Measurements from ENCODE around the gene GAPVD1.

The GAPVD1 gene

GRCh38 chr9:125317704-125318103, 56.1 kb downstream of the GAPVD1 start:
- Mint-ChIP-seq H3K4me1 (no peaks in the 10 kb centered on the region), H3K9me3 (peaks cover 24% of the 10 kb centered on the region), H3K27me3 (ENCODE audit: low read depth) (no peaks in the 10 kb centered on the region), H3K36me3 (ENCODE audit: low read depth) (peaks cover 79% of the 10 kb centered on the region), H3K4me3 (no peak overlapping the region), H3K27ac (no peak overlapping the region)
- TF ChIP-seq CTCF (IDR thresholded peaks at IDR 0.05; ENCODE audit: unreplicated experiment in 3 of 3) = no peak

GRCh38 chr9:125321496-125321895, 59.9 kb downstream of the GAPVD1 start:
- no peaks in the 10 kb centered on the region for H3K4me1 Mint-ChIP-seq
- peaks cover 9% of the 10 kb centered on the region for H3K9me3 Mint-ChIP-seq
- H3K36me3 Mint-ChIP-seq (ENCODE audit: low read depth) = peaks cover 67% of the 10 kb centered on the region
- no peak for TF ChIP-seq CTCF (IDR thresholded peaks at IDR 0.05; ENCODE audit: unreplicated experiment in 3 of 3)
- no peaks in the 10 kb centered on the region for H3K27me3 Mint-ChIP-seq (ENCODE audit: low read depth)
- H3K4me3 Mint-ChIP-seq = no peak overlapping the region
- no peak overlapping the region for H3K27ac Mint-ChIP-seq

GRCh38 chr9:125323615-125324014, 62.0 kb downstream of the GAPVD1 start:
- H3K27me3 Mint-ChIP-seq (ENCODE audit: low read depth) = no peaks in the 10 kb centered on the region
- no peaks in the 10 kb centered on the region for H3K9me3 Mint-ChIP-seq
- peaks cover 60% of the 10 kb centered on the region for H3K36me3 Mint-ChIP-seq (ENCODE audit: low read depth)
- H3K4me1 Mint-ChIP-seq = no peaks in the 10 kb centered on the region
- TF ChIP-seq CTCF (IDR thresholded peaks at IDR 0.05; ENCODE audit: unreplicated experiment in 3 of 3) = no peak
- no peak overlapping the region for H3K27ac Mint-ChIP-seq
- no peak overlapping the region for H3K4me3 Mint-ChIP-seq

- H3K27me3 Mint-ChIP-seq (ENCODE audit: low read depth) = no peaks in the 10 kb centered on the region
- peaks cover 5% of the 10 kb centered on the region for H3K4me1 Mint-ChIP-seq
- no peak for TF ChIP-seq CTCF (IDR thresholded peaks at IDR 0.05; ENCODE audit: unreplicated experiment in 3 of 3)
- peaks cover 66% of the 10 kb centered on the region for H3K36me3 Mint-ChIP-seq (ENCODE audit: low read depth)
- H3K27ac Mint-ChIP-seq = no peak overlapping the region
- H3K9me3 Mint-ChIP-seq = no peaks in the 10 kb centered on the region
- H3K4me3 Mint-ChIP-seq = no peak overlapping the region
Observed at GRCh38 chr9:125325826-125326225, 64.2 kb downstream of the GAPVD1 start.

- Mint-ChIP-seq H3K4me1 (peaks cover 5% of the 10 kb centered on the region), H3K4me3 (no peak overlapping the region), H3K27ac (no peak overlapping the region), H3K9me3 (no peaks in the 10 kb centered on the region), H3K36me3 (ENCODE audit: low read depth) (peaks cover 79% of the 10 kb centered on the region), H3K27me3 (ENCODE audit: low read depth) (no peaks in the 10 kb centered on the region)
- TF ChIP-seq CTCF (IDR thresholded peaks at IDR 0.05; ENCODE audit: unreplicated experiment in 3 of 3) = no peak
Observed at GRCh38 chr9:125329978-125330377, 68.4 kb downstream of the GAPVD1 start.

GRCh38 chr9:125330587-125330986, 69.0 kb downstream of the GAPVD1 start:
- H3K4me1 Mint-ChIP-seq = peaks cover 5% of the 10 kb centered on the region
- no peaks in the 10 kb centered on the region for H3K27me3 Mint-ChIP-seq (ENCODE audit: low read depth)
- no peak for TF ChIP-seq CTCF (IDR thresholded peaks at IDR 0.05; ENCODE audit: unreplicated experiment in 3 of 3)
- H3K9me3 Mint-ChIP-seq = no peaks in the 10 kb centered on the region
- H3K4me3 Mint-ChIP-seq = no peak overlapping the region
- peaks cover 77% of the 10 kb centered on the region for H3K36me3 Mint-ChIP-seq (ENCODE audit: low read depth)
- no peak overlapping the region for H3K27ac Mint-ChIP-seq

Data from nephron (organoid).